KOPT-K1 (cell line): Measurements from ENCODE around the gene ABCC1.
"Not testable (repeated sequence)": the region's sequence is repeated elsewhere in the genome, so short reads cannot be mapped to it uniquely, and the experiment has no call there.

Experiments used
- H3K27ac ChIP-seq: fragments of 200-600 bp; sonication (generic); 2 replicates; pipeline ENCODE4 v1.5.1; 2016; ENCODE audit warnings: antibody characterized with exemption, mild to moderate bottlenecking, low read depth, low read length; ENCODE audit not compliant: poor library complexity, severe bottlenecking
- H3K36me3 ChIP-seq: fragments of 200-600 bp; sonication (generic); 2 replicates; pipeline ENCODE4 v1.5.1; 2017; ENCODE audit warnings: antibody characterized with exemption, mild to moderate bottlenecking, low read length, moderate library complexity; ENCODE audit not compliant: insufficient read depth
- H3K9me3 ChIP-seq: fragments of 200-600 bp; sonication (generic); 2 replicates; pipeline ENCODE4 v1.5.1; 2017; ENCODE audit warnings: antibody characterized with exemption, low read length, mild to moderate bottlenecking; ENCODE audit not compliant: insufficient read depth, poor library complexity, severe bottlenecking

Gene ABCC1

GRCh38 chr16:15928261-15929104 lies 20.9 kb upstream of the ABCC1 start:
- Histone ChIP-seq H3K36me3 (no peaks in the 10 kb centered on the region), H3K27ac (no peak overlapping the region), H3K9me3 (no peaks in the 10 kb centered on the region)

- H3K9me3 ChIP-seq, result peaks cover 9% of the 10 kb centered on the region
- no peaks in the 10 kb centered on the region for H3K36me3 ChIP-seq
- H3K27ac ChIP-seq, result no peak overlapping the region
Observed at GRCh38 chr16:15932939-15933338, 16.5 kb upstream of the ABCC1 start.

DNA sequence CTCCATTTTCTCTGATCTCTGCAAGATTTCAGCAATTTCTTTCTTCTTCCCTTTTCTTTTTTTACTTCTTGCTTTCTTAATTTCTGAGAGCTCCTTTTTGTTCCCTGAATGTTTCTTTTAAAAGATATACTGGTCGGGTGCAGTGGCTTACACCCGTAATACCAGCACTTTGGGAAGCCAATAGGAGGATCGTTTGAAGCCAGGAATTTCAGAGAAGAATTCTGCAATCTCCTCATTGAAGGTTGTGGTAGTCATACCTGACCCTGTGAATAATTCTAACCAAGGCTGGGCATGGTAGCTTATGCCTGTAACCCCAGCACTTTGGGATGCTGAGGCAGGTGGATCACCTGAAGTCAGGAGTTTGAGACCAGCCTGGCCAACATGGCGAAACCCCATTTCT lies 15.6 kb upstream of the ABCC1 start:
- Histone ChIP-seq H3K9me3 (peaks cover 9% of the 10 kb centered on the region), H3K36me3 (no peaks in the 10 kb centered on the region), H3K27ac (no peak overlapping the region)

DNA sequence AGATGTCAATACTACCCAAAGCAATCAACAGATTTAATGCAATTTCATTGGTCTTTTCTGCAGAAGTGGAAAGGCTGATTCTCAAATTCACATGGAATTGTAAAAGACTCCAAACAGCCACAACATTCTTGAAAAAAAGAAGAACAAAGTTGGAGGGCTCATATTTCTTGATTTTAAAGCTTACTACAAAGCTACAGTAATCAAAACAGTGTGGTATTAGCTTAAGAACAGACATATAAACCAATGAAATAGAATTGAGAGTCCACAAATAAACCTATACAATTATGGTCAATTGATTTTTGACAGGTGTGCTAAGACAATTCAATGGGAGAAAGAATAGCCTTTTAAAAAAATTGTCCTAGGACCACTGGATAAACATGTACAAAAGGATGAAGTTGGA lies 14.4 kb upstream of the ABCC1 start:
- Histone ChIP-seq H3K27ac (no peak overlapping the region), H3K9me3 (peaks cover 9% of the 10 kb centered on the region), H3K36me3 (no peaks in the 10 kb centered on the region)

DNA sequence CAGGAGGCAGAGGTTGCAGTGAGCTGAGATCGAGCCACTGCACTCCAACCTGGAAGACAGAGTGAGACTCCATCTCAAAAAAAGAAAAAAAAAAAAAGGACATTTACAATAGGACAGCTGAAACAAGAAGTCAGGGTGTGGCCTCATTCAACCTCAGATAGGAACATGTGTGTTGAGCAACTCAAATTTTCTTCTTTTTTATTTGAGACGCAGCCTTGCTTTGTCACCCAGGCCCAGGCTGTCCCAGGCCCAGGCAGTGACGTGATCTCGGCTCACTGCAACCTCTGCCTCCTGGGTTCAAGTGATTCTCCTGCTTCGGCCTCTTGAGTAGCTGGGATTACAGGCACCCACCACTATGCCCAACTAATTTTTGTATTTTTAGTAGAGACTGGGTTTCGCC lies 12.6 kb upstream of the ABCC1 start:
- H3K36me3 ChIP-seq, H3K9me3 ChIP-seq, H3K27ac ChIP-seq: not testable (repeated sequence)

GRCh38 chr16:15942931-15943690 lies 6.3 kb upstream of the ABCC1 start:
- no peak overlapping the region for H3K27ac ChIP-seq
- H3K9me3 ChIP-seq, result no peaks in the 10 kb centered on the region

DNA sequence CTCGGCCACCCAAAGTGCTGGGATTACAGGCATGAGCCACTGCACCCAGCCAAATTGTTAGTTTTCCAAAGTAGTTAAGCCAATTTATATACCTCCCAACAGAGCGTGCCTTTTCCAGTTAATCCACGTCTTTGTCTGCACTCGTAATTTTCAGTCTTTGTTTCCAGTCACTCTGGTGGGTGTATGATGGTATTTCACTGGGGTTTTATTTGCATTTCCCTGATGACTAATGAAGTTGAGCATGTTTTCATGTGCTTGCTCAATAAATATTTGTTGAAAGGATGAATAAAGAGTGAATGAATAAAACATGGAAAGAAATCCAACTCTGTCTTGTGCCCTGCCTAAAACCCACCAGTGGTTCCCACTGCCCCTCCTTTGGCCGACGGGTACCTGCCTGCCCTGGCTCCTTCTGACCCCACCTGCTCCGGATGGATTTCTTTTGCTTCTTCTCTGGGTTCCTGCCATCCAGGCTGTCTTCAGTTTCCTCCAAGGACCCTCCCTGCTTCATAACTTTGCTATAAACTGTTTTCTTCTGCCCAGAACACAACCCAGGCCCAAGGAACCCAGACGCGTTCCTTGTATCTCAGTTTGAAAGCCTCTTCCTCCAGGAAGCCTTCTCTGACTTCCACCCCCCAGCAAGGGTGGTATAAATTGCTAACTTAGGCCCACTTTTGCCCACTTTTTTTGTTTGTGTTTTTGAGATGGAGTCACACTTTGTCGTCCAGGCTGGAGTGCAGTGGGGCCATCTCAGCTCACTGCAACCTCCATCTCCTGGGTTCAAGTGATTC lies 3.0 kb upstream of the ABCC1 start:
- Histone ChIP-seq H3K36me3 (no peaks in the 10 kb centered on the region), H3K27ac (no peak overlapping the region), H3K9me3 (no peaks in the 10 kb centered on the region)

More at GRCh38 chr16:15942931-15943690, 6.3 kb upstream of the ABCC1 start:
- H3K36me3 ChIP-seq, result no peaks in the 10 kb centered on the region

DNA sequence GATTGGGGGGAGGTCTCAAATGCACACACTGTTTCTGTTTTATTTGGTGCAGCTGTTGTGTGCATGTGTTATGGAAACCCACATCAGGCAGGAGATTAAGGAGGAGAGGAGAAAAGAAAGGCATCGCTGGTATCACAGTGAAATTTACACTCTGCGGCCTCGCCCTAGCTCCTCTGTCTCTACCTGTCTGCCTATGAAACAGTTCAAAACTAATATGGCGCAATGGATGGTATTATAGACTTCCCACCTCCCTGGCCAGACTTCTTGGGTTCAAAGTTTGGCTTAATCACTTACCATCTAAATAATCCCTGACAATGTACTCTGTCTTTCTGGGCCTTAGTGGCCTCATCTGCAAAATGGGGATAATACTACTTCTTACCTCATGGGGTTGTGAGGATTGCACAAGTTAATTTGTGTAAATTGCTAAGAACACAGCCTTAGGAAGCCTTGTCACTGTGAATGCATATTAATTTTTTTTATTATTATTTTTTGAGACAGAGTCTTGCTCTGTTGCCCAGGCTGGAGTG lies 1.4 kb upstream of the ABCC1 start:
- Histone ChIP-seq H3K36me3 (no peaks in the 10 kb centered on the region; the same call in 1 of the 2 replicates), H3K27ac (no peak overlapping the region), H3K9me3 (no peaks in the 10 kb centered on the region)

GRCh38 chr16:15948532-15949209 lies 745 bp upstream of the ABCC1 start:
- H3K9me3 ChIP-seq, result no peaks in the 10 kb centered on the region
- H3K36me3 ChIP-seq, result no peaks in the 10 kb centered on the region; the same call in 1 of the 2 replicates
- H3K27ac ChIP-seq, result peak overlapping the region; percentile 78

DNA sequence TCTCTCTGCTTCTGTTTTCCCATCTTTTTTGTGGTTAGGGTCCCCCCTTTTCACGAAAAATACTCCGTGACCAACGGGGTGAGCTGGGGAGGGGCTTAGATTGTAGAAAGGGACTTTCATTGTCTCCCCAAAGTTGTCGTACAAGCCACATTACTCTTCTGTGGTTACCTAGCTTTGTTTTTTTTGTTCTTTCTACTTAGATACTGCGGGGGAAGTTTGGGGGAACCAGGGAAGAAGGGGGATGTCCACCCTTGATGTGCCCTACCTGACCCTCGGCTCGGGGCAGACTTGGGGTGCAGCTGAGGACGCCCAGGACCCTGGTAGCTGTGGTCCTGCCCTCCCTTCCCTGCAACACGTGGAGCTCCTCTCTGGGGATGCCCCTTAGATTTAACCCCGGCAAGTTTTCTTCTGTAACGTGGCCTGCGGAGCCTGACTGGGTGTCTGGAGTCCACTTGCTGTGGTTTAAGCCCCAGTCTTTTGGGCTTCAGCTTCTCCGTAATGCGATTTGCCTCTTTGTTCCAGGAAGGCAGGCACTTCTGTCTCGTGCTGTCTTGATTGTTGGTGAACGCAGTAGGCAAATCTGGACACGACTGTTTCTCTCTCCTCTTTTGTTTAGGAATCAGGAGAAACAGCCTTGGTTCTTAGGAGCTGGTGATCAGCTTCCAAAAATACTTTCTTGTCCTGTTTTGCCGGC lies 892 bp downstream of the ABCC1 start:
- H3K9me3 ChIP-seq, result no peaks in the 10 kb centered on the region
- H3K27ac ChIP-seq, result peak overlapping the region; percentile 96
- no peaks in the 10 kb centered on the region; the same call in 1 of the 2 replicates for H3K36me3 ChIP-seq

DNA sequence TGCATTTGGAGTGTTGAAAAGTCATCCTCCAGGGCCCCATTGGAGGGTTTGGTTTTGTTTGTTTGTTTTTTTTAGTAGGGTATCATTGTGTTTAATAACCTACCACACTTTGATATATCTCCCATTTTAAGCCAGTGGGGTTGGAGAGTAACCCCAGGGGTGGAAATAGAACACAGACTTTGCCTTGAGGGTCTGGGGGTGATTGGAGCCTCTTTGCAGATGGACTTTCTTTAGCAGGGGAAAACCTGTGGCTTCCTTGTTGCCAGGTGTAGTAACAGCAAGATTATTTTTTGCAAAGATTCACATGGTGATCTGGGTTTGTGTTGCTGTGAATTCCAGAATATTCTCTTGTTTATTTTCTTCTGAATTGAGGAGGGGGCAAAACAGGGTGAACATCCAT lies 1.5 kb downstream of the ABCC1 start:
- H3K36me3 ChIP-seq, result no peaks in the 10 kb centered on the region; the same call in 1 of the 2 replicates
- H3K9me3 ChIP-seq, result no peaks in the 10 kb centered on the region
- H3K27ac ChIP-seq, result peak overlapping the region; percentile 96

- Histone ChIP-seq H3K36me3 (no peaks in the 10 kb centered on the region; the same call in 1 of the 2 replicates), H3K27ac (peak overlapping the region; percentile 96), H3K9me3 (no peaks in the 10 kb centered on the region)
Observed at GRCh38 chr16:15951852-15952251, 2.4 kb downstream of the ABCC1 start.

DNA sequence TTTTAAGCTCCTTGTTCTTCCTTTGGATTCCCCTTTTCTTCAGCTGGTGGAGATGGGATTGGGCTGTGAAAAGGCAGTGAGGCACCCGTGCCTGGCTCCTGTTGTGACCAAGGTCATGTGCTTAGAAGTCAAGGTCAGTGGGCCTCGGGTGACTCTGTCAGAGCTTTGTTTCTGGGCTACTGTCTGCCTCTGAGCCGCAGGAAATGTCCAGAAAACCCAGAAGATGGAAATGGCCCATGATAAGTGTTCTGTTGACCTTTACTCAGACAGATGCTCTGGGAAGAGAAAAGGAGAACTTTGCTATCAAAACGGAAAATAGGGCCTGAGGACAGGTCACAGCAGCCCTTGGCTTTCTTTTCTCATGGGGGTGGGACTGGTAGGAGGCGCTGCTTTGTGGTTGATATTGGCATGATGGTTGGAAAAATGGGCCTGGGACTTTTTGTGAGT lies 2.9 kb downstream of the ABCC1 start:
- Histone ChIP-seq H3K27ac (peak overlapping the region; percentile 96), H3K9me3 (no peaks in the 10 kb centered on the region), H3K36me3 (no peaks in the 10 kb centered on the region; the same call in 1 of the 2 replicates)

DNA sequence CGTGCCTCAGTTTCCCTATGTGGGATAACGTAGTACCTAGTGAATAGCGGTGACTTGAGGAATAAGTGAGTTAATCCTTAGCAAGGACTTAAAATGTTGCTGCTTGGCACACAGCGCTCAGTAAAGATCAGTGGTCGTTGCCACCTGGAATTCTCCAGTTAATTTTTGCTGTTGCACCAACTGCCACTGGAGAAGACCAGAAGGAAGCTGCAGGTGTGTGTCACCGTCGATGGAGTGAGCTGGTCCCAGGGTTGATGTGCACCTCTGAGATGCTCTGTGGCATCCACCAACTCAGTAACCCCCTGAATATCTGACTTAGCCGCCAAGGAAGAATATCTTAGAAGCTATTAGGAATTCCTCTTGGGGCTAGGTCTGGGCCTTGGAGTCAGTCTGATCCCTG lies 4.1 kb downstream of the ABCC1 start:
- no peaks in the 10 kb centered on the region; the same call in 1 of the 2 replicates for H3K36me3 ChIP-seq
- H3K9me3 ChIP-seq, result no peaks in the 10 kb centered on the region
- H3K27ac ChIP-seq, result peak overlapping the region; percentile 96
